ENCODE results near the gene RASGEF1C.

Gene RASGEF1C

GRCh38 chr5:180170106-180170809, 38.8 kb downstream of the RASGEF1C start:
- CTCF ChIA-PET: interaction anchor here (0.7 kb wide), 1 partner anchor 55 kb away, joined by 5 read pairs; no protein-coding TSS in a partner anchor
- no peak overlapping the region for H3K27ac ChIP-seq
- TF ChIP-seq, protein P1, sequence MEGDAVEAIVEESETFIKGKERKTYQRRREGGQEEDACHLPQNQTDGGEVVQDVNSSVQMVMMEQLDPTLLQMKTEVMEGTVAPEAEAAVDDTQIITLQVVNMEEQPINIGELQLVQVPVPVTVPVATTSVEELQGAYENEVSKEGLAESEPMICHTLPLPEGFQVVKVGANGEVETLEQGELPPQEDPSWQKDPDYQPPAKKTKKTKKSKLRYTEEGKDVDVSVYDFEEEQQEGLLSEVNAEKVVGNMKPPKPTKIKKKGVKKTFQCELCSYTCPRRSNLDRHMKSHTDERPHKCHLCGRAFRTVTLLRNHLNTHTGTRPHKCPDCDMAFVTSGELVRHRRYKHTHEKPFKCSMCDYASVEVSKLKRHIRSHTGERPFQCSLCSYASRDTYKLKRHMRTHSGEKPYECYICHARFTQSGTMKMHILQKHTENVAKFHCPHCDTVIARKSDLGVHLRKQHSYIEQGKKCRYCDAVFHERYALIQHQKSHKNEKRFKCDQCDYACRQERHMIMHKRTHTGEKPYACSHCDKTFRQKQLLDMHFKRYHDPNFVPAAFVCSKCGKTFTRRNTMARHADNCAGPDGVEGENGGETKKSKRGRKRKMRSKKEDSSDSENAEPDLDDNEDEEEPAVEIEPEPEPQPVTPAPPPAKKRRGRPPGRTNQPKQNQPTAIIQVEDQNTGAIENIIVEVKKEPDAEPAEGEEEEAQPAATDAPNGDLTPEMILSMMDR (conservative IDR thresholded peaks at IDR 0.05; ENCODE audit: low read depth): no peak
- DNase-seq (ENCODE audit: low spot score): no peak
- POLR2A ChIA-PET (ENCODE audit: low non-redundant PET): no interaction called here

DNA sequence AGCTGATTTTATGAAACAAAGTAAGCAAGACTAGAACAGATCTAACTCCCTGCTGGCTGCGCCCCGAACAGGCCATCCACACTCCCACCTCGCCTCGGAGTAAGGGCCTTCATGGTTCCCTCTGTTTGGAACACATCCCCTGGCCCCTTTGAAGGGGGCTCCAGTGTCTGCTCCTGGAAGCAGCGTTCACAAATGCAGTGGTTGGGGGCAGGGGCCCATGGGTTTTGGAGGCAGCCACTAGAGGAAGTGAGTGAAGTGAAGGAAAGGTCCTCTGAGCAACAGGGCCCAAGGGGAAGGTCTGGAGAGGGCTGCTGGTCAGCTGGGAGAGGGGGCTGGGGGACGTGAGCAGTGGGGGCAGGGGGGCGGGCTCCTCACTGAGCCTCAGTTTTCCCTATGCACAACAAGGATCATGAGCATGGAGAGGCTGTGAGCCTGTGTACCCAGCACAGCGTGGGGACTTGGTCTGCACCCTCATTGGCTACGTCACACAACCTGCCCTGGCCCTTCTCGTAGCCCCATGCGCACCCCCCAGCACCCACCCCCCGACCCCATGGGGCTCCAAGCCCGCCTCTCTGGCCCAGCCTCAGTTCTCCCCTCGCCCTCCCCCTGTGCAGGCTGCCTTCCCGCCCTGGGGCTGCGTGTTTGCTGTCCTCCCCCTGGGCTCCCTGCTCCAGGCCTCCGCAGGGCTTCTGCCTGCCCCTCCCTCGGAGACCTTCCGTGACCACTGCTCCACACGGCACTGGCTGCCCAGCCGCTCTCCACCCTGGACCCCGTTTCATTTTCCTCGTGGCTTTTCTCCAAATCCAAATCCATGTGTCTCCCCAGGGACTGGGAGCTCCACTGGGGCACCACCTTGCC, 39.5 kb downstream of the RASGEF1C start:
- ChIA-PET POLR2A (ENCODE audit: low non-redundant PET) (no interaction called here), CTCF (interaction anchor here (0.7 kb wide), 1 partner anchor 54 kb away, joined by 5 read pairs; no protein-coding TSS in a partner anchor)
- H3K27ac ChIP-seq: no peak overlapping the region
- TF ChIP-seq, protein P1 (conservative IDR thresholded peaks at IDR 0.05; ENCODE audit: low read depth): no peak
- DNase-seq (ENCODE audit: low spot score): no peak

GRCh38 chr5:180168758-180169157, 40.3 kb downstream of the RASGEF1C start:
- DNase-seq (ENCODE audit: low spot score): no peak
- POLR2A ChIA-PET (ENCODE audit: low non-redundant PET): no interaction called here
- TF ChIP-seq, protein P1 (conservative IDR thresholded peaks at IDR 0.05; ENCODE audit: low read depth): no peak
- CTCF ChIA-PET: interaction anchor here (0.7 kb wide), 1 partner anchor 19 kb away, joined by 3 read pairs; no protein-coding TSS in a partner anchor
- no peak overlapping the region for H3K27ac ChIP-seq

GRCh38 chr5:180166176-180166575, 42.8 kb downstream of the RASGEF1C start:
- DNase-seq (ENCODE audit: low spot score): no peak
- TF ChIP-seq, protein P1 (conservative IDR thresholded peaks at IDR 0.05; ENCODE audit: low read depth): no peak
- CTCF ChIA-PET: interaction anchor here (0.6 to 0.7 kb wide), 2 partner anchors 68 to 124 kb away, joined by 3 to 6 read pairs; no protein-coding TSS in a partner anchor
- H3K27ac ChIP-seq: no peak overlapping the region
- POLR2A ChIA-PET (ENCODE audit: low non-redundant PET): no interaction called here

- ChIA-PET CTCF (interaction anchor here (0.6 to 1.5 kb wide), 3 partner anchors 47 to 300 kb away, joined by 3 to 5 read pairs (median 4); no protein-coding TSS in a partner anchor), POLR2A (ENCODE audit: low non-redundant PET) (no interaction called here)
- H3K27ac ChIP-seq: no peak overlapping the region
- TF ChIP-seq, protein P1 (conservative IDR thresholded peaks at IDR 0.05; ENCODE audit: low read depth): no peak
- no peak for DNase-seq (ENCODE audit: low spot score)
These were observed 46.7 kb downstream of the RASGEF1C start for GRCh38 chr5:180162304-180162661.
